HepG2 (cell line): ENCODE data around the gene PLEKHG5. TPM values are rescaled to one million over a fixed set of nuclear protein-coding genes. Genes with fewer than 3 reads are reported as not detected.

Source experiments
- ARID4A ChIP-seq: sonication (generic); formaldehyde crosslinking; IDR thresholded peaks from 2 replicates; pipeline ENCODE4 v1.5.0; 2020; ENCODE audit warnings: mild to moderate bottlenecking, missing genetic modification reagents, borderline replicate concordance
- ATF5 ChIP-seq: sonication (generic); formaldehyde crosslinking; IDR thresholded peaks from 2 replicates; pipeline ENCODE4 v1.4.0; 2020; ENCODE audit warnings: mild to moderate bottlenecking, low read depth, missing genetic modification reagents
- ATF6 ChIP-seq: sonication (generic); formaldehyde crosslinking; conservative IDR thresholded peaks from 2 replicates; pipeline ENCODE4 v1.4.0; 2020; ENCODE audit warnings: missing genetic modification reagents
- ATM ChIP-seq: fragments of 450-650 bp; IDR thresholded peaks from 2 replicates; pipeline ENCODE4 v1.7.1; 2017; ENCODE audit warnings: mild to moderate bottlenecking, borderline replicate concordance
- ATRX ChIP-seq: sonication (generic); formaldehyde crosslinking; IDR thresholded peaks from 2 replicates; pipeline ENCODE4 v1.4.0; 2020; ENCODE audit warnings: missing genetic modification reagents, borderline replicate concordance
- DDIT3 ChIP-seq: sonication (generic); formaldehyde crosslinking; IDR thresholded peaks from 2 replicates; pipeline ENCODE4 v1.4.0; 2020; ENCODE audit warnings: mild to moderate bottlenecking, missing genetic modification reagents
- FOXO4 ChIP-seq: sonication (generic); formaldehyde crosslinking; conservative IDR thresholded peaks from 2 replicates; pipeline ENCODE4 v1.8.1; 2023; ENCODE audit warnings: missing genetic modification reagents
- GZF1 ChIP-seq: sonication (generic); formaldehyde crosslinking; IDR thresholded peaks from 2 replicates; pipeline ENCODE4 v1.5.1; 2020; ENCODE audit warnings: mild to moderate bottlenecking, missing genetic modification reagents
- KLF9 ChIP-seq: IDR thresholded peaks from 2 replicates; pipeline ENCODE4 v1.6.1; 2016; ENCODE audit warnings: low read depth
- RAD21 ChIP-seq: fragments of 450-650 bp; formaldehyde crosslinking; IDR thresholded peaks from 2 replicates; pipeline ENCODE4 v1.5.0; 2020; ENCODE audit warnings: mild to moderate bottlenecking
- RFXAP ChIP-seq: sonication (generic); formaldehyde crosslinking; IDR thresholded peaks from 2 replicates; pipeline ENCODE4 v1.4.0; 2020; ENCODE audit warnings: missing genetic modification reagents, borderline replicate concordance
- TSC22D2 ChIP-seq: sonication (generic); formaldehyde crosslinking; IDR thresholded peaks from 2 replicates; pipeline ENCODE4 v1.5.1; 2020; ENCODE audit warnings: missing genetic modification reagents, mild to moderate bottlenecking, borderline replicate concordance
- ZBTB44 ChIP-seq: sonication (generic); formaldehyde crosslinking; IDR thresholded peaks from 2 replicates; pipeline ENCODE4 v1.4.0; 2020; ENCODE audit warnings: missing genetic modification reagents
- ZNF496 ChIP-seq: sonication (generic); formaldehyde crosslinking; IDR thresholded peaks from 2 replicates; pipeline ENCODE4 v1.8.1; 2023; ENCODE audit warnings: mild to moderate bottlenecking, moderate library complexity, missing genetic modification reagents; ENCODE audit not compliant: insufficient replicate concordance
- ZNF546 ChIP-seq: sonication (generic); formaldehyde crosslinking; conservative IDR thresholded peaks from 2 replicates; pipeline ENCODE4 v1.8.1; 2023; ENCODE audit warnings: mild to moderate bottlenecking, missing genetic modification reagents
- ZNF576 ChIP-seq: sonication (generic); formaldehyde crosslinking; IDR thresholded peaks from 2 replicates; pipeline ENCODE4 v1.4.0; 2020; ENCODE audit warnings: mild to moderate bottlenecking, missing genetic modification reagents
- ZNF652 ChIP-seq: IDR thresholded peaks from 2 replicates; pipeline ENCODE4 v1.6.1; 2016; ENCODE audit warnings: low read depth, borderline replicate concordance
- ZNF841 ChIP-seq: sonication (generic); formaldehyde crosslinking; IDR thresholded peaks from 2 replicates; pipeline ENCODE4 v1.8.1; 2023; ENCODE audit warnings: missing genetic modification reagents, borderline replicate concordance
- polyA plus RNA-seq, 8 experiments: library from polyadenylated mRNA; depleted of rRNA in 3 of 8; stranded (reverse) in 7 of 8; unstranded in 1 of 8; fragments of >200 nt; fragmentation: Illumina TruSeq in 4 of 8; extraction: Trizol in 4 of 8; gene quantifications; 2 replicates each; pipeline versions ENCODE4 v1.2.1 to v1.2.3, GENCODE V29; 2011 to 2016; ENCODE audit warnings: low read depth in 4 of 8, missing spikeins in 1 of 8, mixed read lengths in 1 of 8; ENCODE audit not compliant: insufficient read depth in 1 of 8
- total RNA-seq, 5 experiments: library from RNA; depleted of rRNA; stranded (reverse); fragments of >200 nt; fragmentation: Illumina TruSeq; extraction: Trizol; gene quantifications; 2 replicates each; pipeline ENCODE4 v1.2.3, GENCODE V29; 2016; ENCODE audit warnings: low read depth in 1 of 5

PLEKHG5 gene
- total and polyA plus RNA-seq, 2 of the 13 experiments (the other 11 are each of a cell fraction or from before 2014, with no cell fraction given), result 1.9 to 3.5 TPM

- TF ChIP-seq ATM (no peak), ZNF841 (no peak), GZF1 (CRISPR knock-in tag) (no peak), ATF5 (CRISPR knock-in tag) (no peak), ZNF652 (CRISPR knock-in tag) (no peak), ZNF576 (no peak), ATF6 (no peak), ATRX (CRISPR knock-in tag) (no peak), RAD21 (CRISPR knock-in tag) (no peak), ZNF546 (CRISPR knock-in tag) (no peak), KLF9 (CRISPR knock-in tag) (no peak), ZBTB44 (CRISPR knock-in tag) (no peak), DDIT3 (CRISPR knock-in tag) (no peak), ZNF496 (CRISPR knock-in tag) (no peak), RFXAP (no peak), ARID4A (CRISPR knock-in tag) (peak; percentile 50; the same call in 1 of the 2 replicates), FOXO4 (no peak), TSC22D2 (CRISPR knock-in tag) (no peak)
These were observed 29.7 kb downstream of the PLEKHG5 start (continued) for GRCh38 chr1:6461538-6462411.
